Upper lobe of left lung (tissue), 4 donors: Measurements from ENCODE around the gene SENP8.

Experiments
- CTCF ChIP-seq, 6 experiments: fragments of 450-650 bp in 4 of 6; fragments of 200-600 bp in 2 of 6; sonication (generic) in 2 of 6; IDR thresholded peaks; one replicate each; pipeline ENCODE4 v1.5.1; 2016 to 2019; ENCODE audit warnings: antibody characterized with exemption in 6 of 6
- POLR2A ChIP-seq, 4 donors: fragments of 450-650 bp; IDR thresholded peaks; one replicate each; pipeline ENCODE4 v1.5.1; 2016 to 2017; ENCODE audit warnings: antibody characterized with exemption in 4 of 4, mild to moderate bottlenecking in 2 of 4
- POLR2AphosphoS5 ChIP-seq, 2 donors: sonication (generic); formaldehyde crosslinking; IDR thresholded peaks; one replicate each; pipeline ENCODE4 v1.5.1; 2017; ENCODE audit warnings: antibody characterized with exemption in 2 of 2

- TF ChIP-seq CTCF (IDR thresholded peaks at IDR 0.05) (no peak), POLR2A (IDR thresholded peaks at IDR 0.05) (no peak), POLR2AphosphoS5 (IDR thresholded peaks at IDR 0.05) (no peak)
Measured at GRCh38 chr15:72112116-72112515, 6.1 kb upstream of the SENP8 start.
